Body of pancreas (tissue), 4 donors: ENCODE data around the gene ARID5A.

ENCODE experiments used
- CTCF ChIP-seq, 7 experiments: fragments of 450-650 bp in 4 of 7; fragments of 200-600 bp in 3 of 7; sonication (generic) in 3 of 7; IDR thresholded peaks; one replicate each; pipeline ENCODE4 v1.5.1; 2016 to 2019; ENCODE audit warnings: antibody characterized with exemption in 7 of 7
- POLR2A ChIP-seq, 3 donors: fragments of 450-650 bp; IDR thresholded peaks; one replicate each; pipeline ENCODE4 v1.6.1; 2016; ENCODE audit warnings: antibody characterized with exemption in 3 of 3, mild to moderate bottlenecking in 2 of 3

- no peak for TF ChIP-seq CTCF (IDR thresholded peaks at IDR 0.05)
- no peak for TF ChIP-seq POLR2A (IDR thresholded peaks at IDR 0.05)
These were observed 5.8 kb upstream of the ARID5A start for GRCh38 chr2:96530474-96531357.
